Measurements from ENCODE around the gene FOXE3.
"Not testable (repeated sequence)": the region's sequence is repeated elsewhere in the genome, so short reads cannot be mapped to it uniquely, and the experiment has no call there.

Gene FOXE3

GRCh38 chr1:47448462-47449222 is 32.6 kb downstream of the FOXE3 start:
- Histone ChIP-seq H3K4me3 (ENCODE audit: low read length) (no peak overlapping the region), H3K27ac (ENCODE audit: low read length) (no peak overlapping the region), H3K27me3 (ENCODE audit: control insufficient read depth, insufficient read depth, low read length) (peaks cover 75% of the 10 kb centered on the region), H3K36me3 (ENCODE audit: control insufficient read depth, insufficient read depth, low read length) (no peaks in the 10 kb centered on the region), H3K4me1 (ENCODE audit: control insufficient read depth, insufficient read depth, low read length) (peaks cover 5% of the 10 kb centered on the region), H3K9me3 (ENCODE audit: control insufficient read depth, insufficient read depth, low read length) (no peaks in the 10 kb centered on the region)
- no peak for DNase-seq (ENCODE audit: low read depth, low spot score)
- WGBS (ENCODE audit: insufficient coverage, insufficient read length), result no CpG with 5 or more reads among the region's 4 CpGs

GRCh38 chr1:47449822-47450552 is 33.9 kb downstream of the FOXE3 start:
- DNase-seq (ENCODE audit: low read depth, low spot score), result no peak
- H3K36me3 ChIP-seq (ENCODE audit: control insufficient read depth, insufficient read depth, low read length), result no peaks in the 10 kb centered on the region
- no peak overlapping the region for H3K4me3 ChIP-seq (ENCODE audit: low read length)
- peaks cover 5% of the 10 kb centered on the region; the same call in 1 of the 2 replicates for H3K4me1 ChIP-seq (ENCODE audit: control insufficient read depth, insufficient read depth, low read length)
- peaks cover 61% of the 10 kb centered on the region for H3K27me3 ChIP-seq (ENCODE audit: control insufficient read depth, insufficient read depth, low read length)
- no peaks in the 10 kb centered on the region for H3K9me3 ChIP-seq (ENCODE audit: control insufficient read depth, insufficient read depth, low read length)
- no CpG with 5 or more reads among the region's 36 CpGs for WGBS (ENCODE audit: insufficient coverage, insufficient read length)
- no peak overlapping the region for H3K27ac ChIP-seq (ENCODE audit: low read length)

GRCh38 chr1:47450606-47451005 is 34.5 kb downstream of the FOXE3 start:
- peaks cover 55% of the 10 kb centered on the region for H3K27me3 ChIP-seq (ENCODE audit: control insufficient read depth, insufficient read depth, low read length)
- no peaks in the 10 kb centered on the region for H3K36me3 ChIP-seq (ENCODE audit: control insufficient read depth, insufficient read depth, low read length)

GRCh38 chr1:47452426-47452825 is 36.3 kb downstream of the FOXE3 start:
- no peak for DNase-seq (ENCODE audit: low read depth, low spot score)
- Histone ChIP-seq H3K9me3 (ENCODE audit: control insufficient read depth, insufficient read depth, low read length) (no peaks in the 10 kb centered on the region), H3K4me1 (ENCODE audit: control insufficient read depth, insufficient read depth, low read length) (peaks cover 1% of the 10 kb centered on the region; the same call in 1 of the 2 replicates), H3K4me3 (ENCODE audit: low read length) (no peak overlapping the region), H3K27me3 (ENCODE audit: control insufficient read depth, insufficient read depth, low read length) (peaks cover 37% of the 10 kb centered on the region), H3K36me3 (ENCODE audit: control insufficient read depth, insufficient read depth, low read length) (no peaks in the 10 kb centered on the region), H3K27ac (ENCODE audit: low read length) (no peak overlapping the region)
- WGBS (ENCODE audit: insufficient coverage, insufficient read length), result no CpG with 5 or more reads among the region's 1 CpG

More at GRCh38 chr1:47450606-47451005, 34.5 kb downstream of the FOXE3 start:
- H3K4me3 ChIP-seq (ENCODE audit: low read length), result no peak overlapping the region
- no peak overlapping the region for H3K27ac ChIP-seq (ENCODE audit: low read length)
- peaks cover 5% of the 10 kb centered on the region; the same call in 1 of the 2 replicates for H3K4me1 ChIP-seq (ENCODE audit: control insufficient read depth, insufficient read depth, low read length)
- WGBS (ENCODE audit: insufficient coverage, insufficient read length), result no CpG with 5 or more reads among the region's 4 CpGs
- H3K9me3 ChIP-seq (ENCODE audit: control insufficient read depth, insufficient read depth, low read length), result no peaks in the 10 kb centered on the region
- no peak for DNase-seq (ENCODE audit: low read depth, low spot score)

GRCh38 chr1:47453910-47454309 is 37.8 kb downstream of the FOXE3 start:
- peaks cover 25% of the 10 kb centered on the region for H3K27me3 ChIP-seq (ENCODE audit: control insufficient read depth, insufficient read depth, low read length)
- H3K27ac ChIP-seq (ENCODE audit: low read length); H3K4me1 ChIP-seq (ENCODE audit: control insufficient read depth, insufficient read depth, low read length); DNase-seq (ENCODE audit: low read depth, low spot score); H3K9me3 ChIP-seq (ENCODE audit: control insufficient read depth, insufficient read depth, low read length); H3K4me3 ChIP-seq (ENCODE audit: low read length); H3K36me3 ChIP-seq (ENCODE audit: control insufficient read depth, insufficient read depth, low read length): not testable (repeated sequence)
- no CpG with 5 or more reads among the region's 2 CpGs for WGBS (ENCODE audit: insufficient coverage, insufficient read length)

- Histone ChIP-seq H3K27ac (ENCODE audit: low read length) (no peak overlapping the region), H3K9me3 (ENCODE audit: control insufficient read depth, insufficient read depth, low read length) (no peaks in the 10 kb centered on the region), H3K4me1 (ENCODE audit: control insufficient read depth, insufficient read depth, low read length) (peaks cover 7% of the 10 kb centered on the region), H3K27me3 (ENCODE audit: control insufficient read depth, insufficient read depth, low read length) (peaks cover 3% of the 10 kb centered on the region; the same call in 1 of the 2 replicates), H3K4me3 (ENCODE audit: low read length) (no peak overlapping the region), H3K36me3 (ENCODE audit: control insufficient read depth, insufficient read depth, low read length) (no peaks in the 10 kb centered on the region)
- DNase-seq (ENCODE audit: low read depth, low spot score), result no peak
- no CpG with 5 or more reads among the region's 4 CpGs for WGBS (ENCODE audit: insufficient coverage, insufficient read length)
Measured at GRCh38 chr1:47456250-47456649, 40.2 kb downstream of the FOXE3 start.

- not testable (repeated sequence) for H3K36me3 ChIP-seq (ENCODE audit: control insufficient read depth, insufficient read depth, low read length); H3K27ac ChIP-seq (ENCODE audit: low read length); DNase-seq (ENCODE audit: low read depth, low spot score); H3K4me1 ChIP-seq (ENCODE audit: control insufficient read depth, insufficient read depth, low read length); H3K27me3 ChIP-seq (ENCODE audit: control insufficient read depth, insufficient read depth, low read length); H3K4me3 ChIP-seq (ENCODE audit: low read length); H3K9me3 ChIP-seq (ENCODE audit: control insufficient read depth, insufficient read depth, low read length)
- WGBS (ENCODE audit: insufficient coverage, insufficient read length), result no CpG with 5 or more reads among the region's 16 CpGs
Measured at GRCh38 chr1:47457547-47457946, 41.5 kb downstream of the FOXE3 start.

- no peak overlapping the region for H3K4me3 ChIP-seq (ENCODE audit: low read length)
- no peak for DNase-seq (ENCODE audit: low read depth, low spot score)
Measured at GRCh38 chr1:47459253-47459788, 43.2 kb downstream of the FOXE3 start.

GRCh38 chr1:47460040-47460439 is 44.0 kb downstream of the FOXE3 start:
- Histone ChIP-seq H3K4me1 (ENCODE audit: control insufficient read depth, insufficient read depth, low read length) (peaks cover 6% of the 10 kb centered on the region), H3K36me3 (ENCODE audit: control insufficient read depth, insufficient read depth, low read length) (no peaks in the 10 kb centered on the region), H3K4me3 (ENCODE audit: low read length) (no peak overlapping the region), H3K27ac (ENCODE audit: low read length) (no peak overlapping the region), H3K27me3 (ENCODE audit: control insufficient read depth, insufficient read depth, low read length) (no peaks in the 10 kb centered on the region), H3K9me3 (ENCODE audit: control insufficient read depth, insufficient read depth, low read length) (no peaks in the 10 kb centered on the region)
- no CpG with 5 or more reads among the region's 5 CpGs for WGBS (ENCODE audit: insufficient coverage, insufficient read length)
- DNase-seq (ENCODE audit: low read depth, low spot score), result no peak

More at GRCh38 chr1:47459253-47459788, 43.2 kb downstream of the FOXE3 start:
- no peaks in the 10 kb centered on the region for H3K27me3 ChIP-seq (ENCODE audit: control insufficient read depth, insufficient read depth, low read length)
- peaks cover 6% of the 10 kb centered on the region for H3K4me1 ChIP-seq (ENCODE audit: control insufficient read depth, insufficient read depth, low read length)
- H3K9me3 ChIP-seq (ENCODE audit: control insufficient read depth, insufficient read depth, low read length), result no peaks in the 10 kb centered on the region
- no peak overlapping the region for H3K27ac ChIP-seq (ENCODE audit: low read length)
- H3K36me3 ChIP-seq (ENCODE audit: control insufficient read depth, insufficient read depth, low read length), result no peaks in the 10 kb centered on the region
- no CpG with 5 or more reads among the region's 11 CpGs for WGBS (ENCODE audit: insufficient coverage, insufficient read length)

GRCh38 chr1:47460456-47460855 is 44.4 kb downstream of the FOXE3 start:
- no peaks in the 10 kb centered on the region for H3K27me3 ChIP-seq (ENCODE audit: control insufficient read depth, insufficient read depth, low read length)
- no peak overlapping the region for H3K27ac ChIP-seq (ENCODE audit: low read length)
- no peaks in the 10 kb centered on the region for H3K36me3 ChIP-seq (ENCODE audit: control insufficient read depth, insufficient read depth, low read length)
- peaks cover 6% of the 10 kb centered on the region for H3K4me1 ChIP-seq (ENCODE audit: control insufficient read depth, insufficient read depth, low read length)
- no peak overlapping the region for H3K4me3 ChIP-seq (ENCODE audit: low read length)
- no peak for DNase-seq (ENCODE audit: low read depth, low spot score)
- no peaks in the 10 kb centered on the region for H3K9me3 ChIP-seq (ENCODE audit: control insufficient read depth, insufficient read depth, low read length)

All from iPS DF 6.9 (cell line).